Measurements from ENCODE around the gene KCTD4.
A peak's percentile ranks its signal among the peaks of the same experiment; 100 is the strongest.
"Not testable (repeated sequence)": the region's sequence is repeated elsewhere in the genome, so short reads cannot be mapped to it uniquely, and the experiment has no call there.

Gene KCTD4

GRCh38 chr13:45200701-45201232, at the start of gene KCTD4:
TSS of gene KCTD4 (minus strand) at chr13:45201045. CDS start at chr13:45194567, 6,478 bp downstream.
- no peak for DNase-seq (ENCODE audit: low read depth in 2 of 2)

GRCh38 chr13:45249662-45250061, 48.8 kb upstream of the KCTD4 start:
- DNase-seq (ENCODE audit: low read depth in 2 of 2) = no peak

GRCh38 chr13:45244736-45245135, 43.9 kb upstream of the KCTD4 start:
- not testable (repeated sequence) for DNase-seq (ENCODE audit: low read depth in 2 of 2)

- no peak for DNase-seq (ENCODE audit: low read depth in 2 of 2)
Observed at GRCh38 chr13:45243077-45243476, 42.2 kb upstream of the KCTD4 start.

GRCh38 chr13:45242524-45242923, 41.7 kb upstream of the KCTD4 start:
- DNase-seq (ENCODE audit: low read depth in 2 of 2) = no peak

- no peak for DNase-seq (ENCODE audit: low read depth in 2 of 2)
Observed at GRCh38 chr13:45242070-45242469, 41.2 kb upstream of the KCTD4 start.

- DNase-seq (ENCODE audit: low read depth in 2 of 2) = no peak
Observed at GRCh38 chr13:45240143-45240542, 39.3 kb upstream of the KCTD4 start.

- DNase-seq (ENCODE audit: low read depth in 2 of 2) = no peak
Observed at GRCh38 chr13:45238945-45239795, 38.3 kb upstream of the KCTD4 start.

GRCh38 chr13:45232591-45232990, 31.7 kb upstream of the KCTD4 start:
- DNase-seq (ENCODE audit: low read depth in 2 of 2) = no peak

GRCh38 chr13:45231722-45232121, 30.9 kb upstream of the KCTD4 start:
- no peak for DNase-seq (ENCODE audit: low read depth in 2 of 2)

GRCh38 chr13:45231305-45231704, 30.5 kb upstream of the KCTD4 start:
- DNase-seq (ENCODE audit: low read depth in 2 of 2) = no peak

GRCh38 chr13:45229172-45229571, 28.3 kb upstream of the KCTD4 start:
- no peak for DNase-seq (ENCODE audit: low read depth in 2 of 2)

GRCh38 chr13:45228002-45228401, 27.2 kb upstream of the KCTD4 start:
- no peak for DNase-seq (ENCODE audit: low read depth in 2 of 2)

- DNase-seq (ENCODE audit: low read depth in 2 of 2) = no peak
Observed at GRCh38 chr13:45226024-45226423, 25.2 kb upstream of the KCTD4 start.

- no peak for DNase-seq (ENCODE audit: low read depth in 2 of 2)
Observed at GRCh38 chr13:45225370-45225769, 24.5 kb upstream of the KCTD4 start.

- DNase-seq (ENCODE audit: low read depth in 2 of 2) = no peak
Observed at GRCh38 chr13:45224176-45224575, 23.3 kb upstream of the KCTD4 start.

- DNase-seq (ENCODE audit: low read depth in 2 of 2) = no peak
Observed at GRCh38 chr13:45222919-45223318, 22.1 kb upstream of the KCTD4 start.

GRCh38 chr13:45222516-45222915, 21.7 kb upstream of the KCTD4 start:
- no peak for DNase-seq (ENCODE audit: low read depth in 2 of 2)

- DNase-seq (ENCODE audit: low read depth in 2 of 2) = no peak
Observed at GRCh38 chr13:45220403-45220802, 19.6 kb upstream of the KCTD4 start.

- peak; percentile 61 for DNase-seq (ENCODE audit: low read depth in 2 of 2)
Observed at GRCh38 chr13:45219938-45220375, 19.1 kb upstream of the KCTD4 start.

GRCh38 chr13:45219123-45219891, 18.5 kb upstream of the KCTD4 start:
- DNase-seq (ENCODE audit: low read depth in 2 of 2) = no peak

GRCh38 chr13:45218689-45219088, 17.8 kb upstream of the KCTD4 start:
- no peak for DNase-seq (ENCODE audit: low read depth in 2 of 2)

- no peak for DNase-seq (ENCODE audit: low read depth in 2 of 2)
Observed at GRCh38 chr13:45216193-45216592, 15.3 kb upstream of the KCTD4 start.
